Measurements from ENCODE around the gene PSME3IP1.

The PSME3IP1 gene

GRCh38 chr16:57102888-57103851, 82.7 kb downstream of the PSME3IP1 start:
- no peak for TF ChIP-seq ZFX (IDR thresholded peaks at IDR 0.05)
- H3K27ac ChIP-seq, result no peak overlapping the region
